T-helper 9 cell (primary cell): Measurements from ENCODE around the gene PTPRN2.

ENCODE experiments used
- DNase-seq: peaks from one replicate; pipeline ENCODE4 v3.0.0-alpha.2; 2020

Gene PTPRN2

DNA sequence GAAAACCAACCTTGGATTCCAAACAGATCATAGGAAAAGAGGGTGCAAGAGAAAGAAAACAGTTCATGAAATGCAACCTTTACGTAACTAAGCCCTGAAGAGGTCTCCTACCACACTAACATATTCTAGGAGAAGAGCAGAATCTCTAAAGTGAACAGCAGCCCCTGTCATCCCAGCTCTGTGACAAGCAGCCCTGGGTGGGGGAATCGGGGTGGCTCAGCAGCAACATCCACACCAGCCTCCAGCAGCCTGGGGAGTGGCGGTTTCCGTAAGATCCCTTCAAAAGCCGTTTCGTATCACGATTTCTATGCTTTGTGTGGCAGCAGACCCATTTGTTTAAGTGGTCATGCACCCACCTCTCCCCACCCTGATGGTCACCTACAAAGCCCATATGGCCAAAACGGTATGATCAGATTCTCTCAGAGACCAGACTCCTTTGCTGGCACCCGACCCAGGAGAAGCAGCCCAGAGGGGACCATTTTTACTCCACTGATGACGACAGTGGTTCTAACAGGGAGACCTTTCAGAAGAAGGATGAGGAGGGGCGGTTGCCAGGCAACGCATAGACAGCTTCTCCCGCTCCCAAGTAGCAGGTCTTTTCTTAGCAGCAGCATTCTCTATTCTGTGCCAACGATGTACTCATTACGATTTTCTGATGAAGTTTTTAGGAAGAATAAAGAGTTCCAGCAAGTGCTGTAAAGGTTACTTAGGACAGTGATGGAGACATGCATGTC is 950.2 kb downstream of the PTPRN2 start:
- no peak for DNase-seq

DNA sequence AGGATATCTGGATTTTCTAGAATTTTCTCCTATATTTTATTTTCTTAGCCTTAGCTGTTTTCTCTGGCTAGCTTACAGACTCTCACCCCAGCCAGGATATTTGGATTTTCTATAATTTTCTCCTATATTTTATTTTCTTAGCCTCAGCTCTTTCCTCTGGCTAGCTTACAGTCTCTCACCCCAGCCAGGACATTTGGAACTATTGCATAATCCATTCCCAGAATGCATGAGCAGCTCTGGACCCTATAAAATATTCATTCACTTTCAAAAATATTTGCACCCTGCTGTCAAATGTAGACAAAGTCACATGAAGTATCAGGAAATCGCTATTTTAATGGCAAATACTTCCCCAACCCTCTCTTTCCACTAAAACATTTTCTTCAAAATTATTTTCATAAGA is 952.0 kb downstream of the PTPRN2 start:
- DNase-seq = no peak

DNA sequence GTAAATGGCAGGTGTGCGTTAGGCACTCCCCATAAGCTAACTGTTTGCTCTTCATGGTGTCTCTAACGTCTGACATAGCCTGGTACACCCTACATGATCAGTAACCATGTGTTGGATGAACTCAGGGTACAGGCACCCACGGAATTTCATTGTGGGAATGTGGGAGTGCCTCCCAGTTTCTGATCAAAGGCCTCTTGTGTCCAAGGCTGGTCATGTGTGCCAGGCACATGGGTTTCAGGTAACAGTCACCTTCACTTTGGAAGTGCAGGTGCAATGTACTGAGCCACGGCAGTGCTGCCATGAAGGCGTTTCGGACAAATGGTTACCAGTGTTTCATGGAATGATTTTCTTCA is 952.5 kb downstream of the PTPRN2 start:
- no peak for DNase-seq

DNA sequence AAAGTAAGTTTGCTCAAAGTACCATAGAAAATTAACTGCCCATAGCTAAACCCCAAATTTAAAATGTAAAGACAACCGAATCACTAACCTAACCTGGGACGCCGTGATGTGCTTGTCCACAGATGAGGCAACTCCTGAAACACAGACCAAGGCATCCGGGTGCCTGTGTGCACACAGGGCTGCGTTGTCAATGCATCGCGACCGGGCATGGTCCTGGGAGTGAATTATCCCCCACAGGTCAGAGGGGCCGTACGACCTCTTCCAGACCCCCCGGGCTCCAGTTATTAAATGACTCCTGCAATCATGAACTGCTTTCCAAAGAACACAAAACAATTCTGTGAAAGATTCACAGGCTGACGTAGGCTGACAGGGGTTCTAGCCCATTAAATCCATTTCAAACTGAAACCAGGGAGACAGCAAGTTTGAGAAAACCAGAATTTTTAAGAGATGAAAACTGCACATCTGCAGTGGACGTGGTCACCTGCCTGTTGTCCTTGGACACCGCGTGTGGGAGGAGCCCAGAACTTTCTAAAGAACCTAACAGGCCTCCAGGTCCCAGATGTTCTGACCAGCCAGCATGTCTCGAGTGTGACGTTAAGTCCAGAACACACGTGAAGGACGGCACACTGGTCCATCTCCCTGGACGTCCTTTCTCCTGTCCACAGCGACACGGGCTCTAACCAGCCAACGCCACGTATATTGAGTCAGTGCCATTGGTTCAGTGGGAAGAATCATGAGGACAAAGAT is 953.0 kb downstream of the PTPRN2 start:
- no peak for DNase-seq

DNA sequence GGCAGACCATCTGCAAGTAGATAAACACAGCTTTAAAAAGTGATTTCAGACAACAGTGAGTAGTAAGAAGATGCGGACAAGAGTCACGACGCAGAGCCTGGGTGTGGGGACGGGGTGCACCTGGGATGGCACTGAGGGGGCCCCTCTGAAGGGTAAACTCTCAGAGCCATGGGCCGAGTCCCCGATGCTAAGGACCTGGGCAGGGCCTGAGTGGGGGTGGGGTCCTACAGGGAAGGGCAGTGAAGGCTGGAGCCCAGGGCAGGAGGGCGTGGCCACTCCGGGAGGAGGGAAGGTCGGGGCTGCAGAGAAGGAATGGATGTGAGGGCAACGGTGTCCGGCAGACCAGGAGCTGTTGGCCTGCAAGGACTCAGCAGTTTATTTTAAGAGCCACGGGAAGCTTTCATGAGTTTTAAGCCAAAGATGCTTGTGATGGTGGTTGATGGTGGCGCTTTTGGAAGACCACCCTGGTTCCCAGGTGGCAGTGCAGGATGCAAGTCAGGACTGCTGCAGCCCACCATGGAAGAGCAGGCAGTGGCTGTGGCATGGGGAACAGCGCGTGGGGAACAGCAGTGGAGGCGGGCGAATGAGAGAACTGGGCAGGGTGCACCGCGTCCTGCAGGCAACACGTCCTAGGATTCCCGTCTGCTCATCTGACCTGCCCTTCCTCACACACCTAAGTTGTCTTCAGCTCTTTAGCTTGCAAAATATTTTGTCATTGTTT is 954.0 kb downstream of the PTPRN2 start:
- DNase-seq = no peak

DNA sequence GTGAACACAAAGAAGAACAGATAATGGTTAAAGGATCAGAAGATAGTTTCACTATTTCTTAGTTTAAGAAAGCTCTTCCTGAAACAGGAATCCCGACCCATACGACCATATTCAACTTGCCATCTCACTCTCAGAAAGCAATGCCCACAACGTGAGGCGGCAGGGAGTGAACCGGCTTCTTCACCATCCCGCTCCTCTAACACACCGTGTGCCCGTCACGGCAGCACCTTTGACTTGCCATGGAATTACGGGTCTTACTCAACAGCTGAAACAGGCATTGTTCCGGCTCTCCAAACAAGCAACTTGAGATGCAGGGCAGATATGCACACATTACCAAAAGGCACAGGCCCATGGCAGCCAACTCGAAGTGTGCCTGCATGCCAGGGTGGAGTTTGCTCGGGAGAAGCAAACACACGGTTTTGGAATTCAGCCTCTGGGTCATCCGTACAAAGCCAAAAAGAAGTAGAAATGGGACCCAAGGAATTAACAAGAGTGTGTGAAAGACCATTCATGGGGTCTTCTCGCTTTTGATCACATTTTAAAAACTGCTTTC is 957.2 kb downstream of the PTPRN2 start:
- DNase-seq = no peak

DNA sequence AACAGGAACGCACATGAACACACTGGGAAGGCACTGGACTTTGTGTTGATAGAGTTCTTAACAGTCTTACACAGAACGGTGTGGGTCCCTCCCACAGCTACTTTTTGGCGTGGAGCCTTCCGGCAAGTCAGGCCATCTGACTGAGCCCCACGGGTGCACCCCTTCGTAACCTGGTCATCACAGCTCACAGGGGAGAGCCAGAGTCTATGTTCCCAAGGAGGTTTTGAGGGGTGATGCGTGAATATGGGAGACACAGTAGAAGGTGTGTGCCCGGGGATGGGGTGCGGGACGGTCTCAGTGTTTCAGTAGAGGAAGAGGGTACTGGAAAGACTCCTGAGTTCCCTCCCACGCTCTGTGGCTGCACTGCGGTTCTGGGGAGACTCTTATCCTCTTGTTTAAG is 959.2 kb downstream of the PTPRN2 start:
- no peak for DNase-seq

DNA sequence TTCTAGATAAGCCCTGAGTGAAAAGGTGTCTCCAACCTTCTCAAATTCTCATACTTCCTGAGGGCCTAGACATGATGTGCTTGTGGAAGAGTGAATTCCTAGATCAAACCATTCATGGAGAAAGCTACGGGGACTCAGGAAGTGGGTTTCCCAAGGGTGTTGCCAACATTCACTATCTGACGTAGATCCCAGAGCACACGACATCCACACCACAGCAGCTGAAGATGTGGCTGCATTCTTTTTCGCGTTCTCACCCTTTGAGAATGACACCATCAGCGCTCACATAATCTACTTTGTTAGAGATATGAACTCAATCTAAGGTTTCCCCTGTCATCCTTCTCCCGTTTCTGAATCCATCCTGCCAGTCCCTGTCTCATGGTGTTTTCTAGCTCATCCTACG is 960.0 kb downstream of the PTPRN2 start:
- no peak for DNase-seq

DNA sequence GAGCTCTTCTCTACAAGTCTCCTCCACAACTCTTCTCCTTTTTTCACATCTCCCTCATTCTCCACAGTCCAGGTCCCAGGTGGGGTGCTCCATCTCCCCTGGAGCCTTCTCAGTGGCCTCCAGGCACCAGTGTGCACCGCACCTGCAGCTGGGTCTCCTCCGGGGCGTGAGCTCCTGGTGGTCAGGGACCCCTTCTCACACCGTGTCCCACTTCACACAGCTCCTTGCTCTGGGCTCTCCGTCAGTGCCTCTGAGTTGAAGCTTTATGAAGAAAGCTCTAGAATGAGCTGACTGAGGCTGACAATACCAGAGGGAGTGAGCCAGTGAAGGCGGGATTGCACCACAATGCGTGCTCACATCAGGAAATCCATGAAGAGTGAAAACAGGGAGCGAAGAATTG is 960.6 kb downstream of the PTPRN2 start:
- no peak for DNase-seq

DNA sequence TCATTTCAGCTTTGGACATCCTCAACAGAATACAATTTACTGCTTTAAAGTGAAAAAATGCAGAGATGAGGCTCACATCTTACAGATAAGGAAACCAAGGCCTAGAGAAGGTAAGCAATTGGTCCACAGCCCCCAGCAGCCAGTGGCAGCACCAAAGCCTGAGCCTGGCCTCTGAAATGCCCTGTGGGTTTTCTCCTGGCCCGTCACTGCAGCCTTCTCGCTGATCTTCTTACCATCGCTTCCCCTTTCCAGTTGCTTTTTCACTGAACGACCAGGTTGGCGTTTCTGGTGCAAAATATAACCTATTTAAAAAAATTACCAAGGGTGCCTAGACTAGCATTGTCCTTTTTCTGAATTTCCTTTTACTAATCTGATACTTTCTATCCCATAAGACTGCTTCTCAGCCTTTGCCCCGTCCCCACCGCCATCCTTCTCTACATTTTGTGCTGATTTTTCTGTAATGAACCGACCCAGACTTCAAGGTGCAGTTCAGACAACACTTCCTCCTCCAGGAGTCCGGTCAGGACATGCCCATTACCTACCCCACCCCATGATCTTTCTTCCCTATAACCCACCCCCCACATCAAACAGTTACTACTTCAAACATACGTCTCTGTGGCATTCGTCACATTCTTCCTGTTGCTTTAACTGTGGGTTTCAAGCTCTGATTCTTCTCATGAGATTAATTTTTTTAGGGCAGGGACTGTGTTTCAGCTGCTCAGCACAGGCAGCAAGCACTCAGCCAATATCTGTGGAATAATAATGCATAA is 961.5 kb downstream of the PTPRN2 start:
- DNase-seq = no peak

DNA sequence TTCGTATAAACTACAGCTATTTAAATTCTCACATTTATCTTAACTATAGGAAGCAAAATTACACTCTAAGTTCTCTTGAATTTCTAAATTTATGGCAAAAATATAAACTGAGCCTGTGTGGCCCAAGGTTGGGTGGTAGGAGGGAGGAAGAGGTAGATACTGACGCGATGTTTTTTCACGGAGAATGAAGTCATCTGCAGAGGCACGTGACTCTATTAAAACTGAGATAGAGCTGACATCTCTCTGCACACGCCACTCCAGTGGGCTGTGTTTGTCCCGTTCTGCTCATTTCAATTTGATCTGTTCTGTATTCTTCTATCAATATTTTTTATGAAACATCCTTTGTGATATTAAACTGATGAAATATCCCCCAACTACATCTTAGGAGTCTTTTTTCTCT is 964.1 kb downstream of the PTPRN2 start:
- no peak for DNase-seq

DNA sequence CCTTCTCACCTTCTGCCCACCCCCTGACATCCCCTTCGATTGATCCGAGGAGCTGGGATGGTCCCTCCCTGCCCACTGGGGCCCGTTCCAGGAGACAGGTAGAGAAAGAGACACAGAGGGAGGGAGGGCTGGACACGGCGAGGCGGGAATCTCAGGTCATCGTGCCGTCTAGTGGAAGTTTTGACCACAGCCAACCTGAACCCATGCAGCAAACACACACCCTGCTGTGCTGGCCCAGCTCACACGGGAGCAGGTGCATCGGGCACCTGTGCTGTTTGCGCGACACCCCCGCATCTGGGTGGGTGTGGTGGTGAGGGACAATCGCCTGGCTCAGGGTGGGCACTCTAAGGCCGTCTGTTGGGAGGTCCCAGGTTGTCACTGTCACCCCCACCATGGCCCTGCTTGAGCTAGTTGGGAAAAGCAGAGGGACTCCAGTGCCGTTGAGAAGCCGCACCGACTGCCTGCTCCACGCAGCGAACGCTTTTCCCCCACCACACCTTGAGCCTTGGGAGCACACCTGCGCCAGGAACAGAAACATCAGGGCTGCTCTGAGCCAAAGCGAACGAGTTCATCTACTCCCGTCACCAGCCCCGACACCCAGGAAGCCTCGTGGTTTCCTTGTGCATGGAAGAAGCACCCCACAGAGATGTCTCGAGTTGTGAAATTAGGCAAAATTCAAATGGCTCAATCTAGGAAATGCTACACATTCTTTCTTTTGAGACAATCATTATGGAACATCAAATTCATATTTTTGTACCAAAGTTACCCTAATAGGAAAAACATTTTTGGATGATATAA is 965.0 kb downstream of the PTPRN2 start:
- DNase-seq = no peak

DNA sequence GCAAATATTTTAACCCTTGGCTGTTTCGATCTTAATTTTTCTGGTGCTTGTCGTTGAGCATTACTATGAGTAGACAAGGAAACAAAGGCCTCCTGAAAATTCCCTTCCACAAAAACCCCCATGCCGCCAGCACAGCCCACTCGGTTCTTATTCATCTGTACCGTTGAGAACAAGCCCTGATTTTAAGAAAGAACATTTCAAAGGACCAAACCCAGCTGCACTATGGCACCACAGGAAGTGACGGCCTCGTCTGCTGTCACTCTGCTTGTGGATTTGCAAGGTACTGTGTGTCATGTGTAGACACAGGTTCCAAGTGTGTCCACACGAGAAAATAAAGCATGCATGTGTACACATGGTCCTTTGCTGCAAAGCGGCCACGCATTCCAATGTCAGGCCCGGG is 965.6 kb downstream of the PTPRN2 start:
- no peak for DNase-seq

DNA sequence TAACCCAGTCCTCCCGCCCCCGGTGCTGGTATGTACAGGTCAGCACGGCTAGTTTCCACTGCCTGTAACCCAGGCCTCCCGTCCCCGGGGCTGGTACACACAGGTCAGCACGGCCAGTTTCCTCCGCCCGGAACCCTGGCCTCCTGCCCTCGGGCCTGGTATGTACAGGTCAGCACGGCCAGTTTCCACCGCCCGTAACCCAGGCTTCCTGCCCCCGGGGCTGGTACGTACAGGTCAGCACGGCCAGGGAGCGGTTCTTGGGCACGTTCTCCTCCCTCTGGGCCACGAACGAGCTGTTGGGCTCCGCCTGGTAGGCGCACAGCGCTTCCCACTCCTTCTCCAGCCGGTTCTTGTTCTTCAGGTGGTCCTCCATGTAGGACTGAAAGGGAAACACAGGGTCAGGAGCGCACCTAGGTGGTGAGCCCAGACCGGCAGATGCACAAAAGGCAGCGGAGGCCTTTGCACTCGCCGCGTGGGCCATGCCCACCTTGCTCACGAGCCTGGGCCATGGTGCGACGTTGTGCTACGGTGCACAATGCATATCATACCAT is 966.4 kb downstream of the PTPRN2 start:
- no peak for DNase-seq

DNA sequence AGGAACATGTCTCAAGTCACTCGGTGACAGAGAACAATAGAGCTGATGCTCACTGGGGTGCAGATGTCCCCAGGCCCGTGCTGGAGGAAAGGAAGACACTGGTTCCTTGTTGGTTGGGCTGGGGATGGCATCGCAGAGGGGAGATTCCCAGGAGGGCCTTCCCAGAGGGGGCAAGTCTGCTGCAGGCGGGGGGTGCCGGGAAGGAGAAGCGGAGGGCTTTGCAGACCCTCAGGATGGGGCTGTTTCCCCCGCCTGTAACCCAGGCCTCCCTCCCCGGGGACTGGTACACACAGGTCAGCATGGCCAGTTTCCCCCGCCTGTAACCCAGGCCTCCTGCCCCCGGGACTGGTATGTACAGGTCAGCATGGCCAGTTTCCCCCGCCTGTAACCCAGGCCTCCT is 967.0 kb downstream of the PTPRN2 start:
- no peak for DNase-seq

DNA sequence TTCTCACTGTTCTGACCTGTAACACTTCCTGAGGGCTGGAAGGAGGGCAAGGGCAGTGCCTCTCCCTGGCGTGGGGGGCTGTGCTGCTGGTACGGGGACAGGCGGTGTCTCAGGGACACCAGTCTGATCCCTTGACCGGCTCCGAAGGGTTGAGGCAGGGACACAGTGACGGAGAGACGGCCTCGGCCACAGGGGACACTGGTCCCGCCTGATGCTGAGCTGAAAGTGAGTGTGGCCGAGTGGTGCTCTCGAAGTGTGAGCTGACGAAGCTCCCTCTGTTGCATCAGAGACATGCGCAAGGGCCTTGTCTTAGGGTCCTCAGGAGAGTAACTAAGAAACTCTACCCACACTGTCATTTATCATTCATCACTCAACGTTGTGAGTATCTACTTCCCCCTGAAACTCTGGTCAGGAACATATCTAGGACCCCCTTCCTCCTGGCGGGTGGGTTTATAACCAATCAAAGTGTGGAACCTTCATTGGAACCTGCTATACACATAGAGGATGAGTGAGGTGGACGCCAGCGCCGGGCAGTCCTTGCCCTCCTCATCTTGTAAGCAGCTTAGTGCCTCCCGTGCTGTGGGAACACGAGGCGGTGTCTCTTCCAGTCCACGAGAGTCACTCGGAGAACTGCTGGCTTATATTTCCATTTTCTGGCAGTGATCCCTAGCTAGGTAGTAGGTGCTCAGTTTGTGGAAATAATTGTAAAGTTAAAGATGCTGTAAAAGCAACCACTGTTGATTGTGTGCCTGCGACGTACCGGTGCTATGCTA is 967.7 kb downstream of the PTPRN2 start:
- DNase-seq = no peak

DNA sequence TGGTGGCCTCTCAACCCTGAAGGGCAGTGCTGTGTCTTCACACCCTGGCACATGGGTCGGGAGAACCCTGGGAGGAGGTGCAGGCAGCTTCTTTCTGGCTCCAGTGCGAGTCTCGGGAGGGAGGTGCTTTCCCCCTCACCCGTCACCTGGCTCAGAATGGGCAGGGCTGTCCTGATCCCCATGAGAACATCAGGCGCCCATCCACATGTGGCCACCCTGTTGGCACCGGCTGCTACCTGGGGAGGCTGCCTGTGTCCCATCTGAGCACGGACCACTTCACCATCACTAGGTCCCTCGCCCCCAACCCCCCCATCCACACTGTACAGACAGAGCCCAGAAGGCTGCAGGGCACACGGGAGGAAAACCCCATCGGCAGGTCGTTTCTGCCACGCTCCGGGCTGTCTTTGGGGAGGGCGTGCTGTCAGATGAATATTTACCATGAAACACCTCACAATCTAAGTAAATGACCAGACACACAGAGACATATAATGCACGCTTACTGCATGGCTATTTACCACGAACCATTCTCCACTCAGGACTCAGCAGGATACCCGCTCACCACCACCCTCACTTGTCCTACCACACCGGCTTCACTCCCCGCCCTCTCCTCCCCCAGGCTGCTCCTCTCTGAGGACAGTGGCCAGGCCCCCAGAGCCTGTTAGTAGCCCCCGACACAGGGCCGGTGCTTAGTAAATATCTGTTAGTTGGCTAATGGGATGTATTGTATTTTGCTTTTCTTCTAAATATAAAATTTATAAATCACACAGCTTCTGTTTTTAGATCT is 968.6 kb downstream of the PTPRN2 start:
- no peak for DNase-seq

DNA sequence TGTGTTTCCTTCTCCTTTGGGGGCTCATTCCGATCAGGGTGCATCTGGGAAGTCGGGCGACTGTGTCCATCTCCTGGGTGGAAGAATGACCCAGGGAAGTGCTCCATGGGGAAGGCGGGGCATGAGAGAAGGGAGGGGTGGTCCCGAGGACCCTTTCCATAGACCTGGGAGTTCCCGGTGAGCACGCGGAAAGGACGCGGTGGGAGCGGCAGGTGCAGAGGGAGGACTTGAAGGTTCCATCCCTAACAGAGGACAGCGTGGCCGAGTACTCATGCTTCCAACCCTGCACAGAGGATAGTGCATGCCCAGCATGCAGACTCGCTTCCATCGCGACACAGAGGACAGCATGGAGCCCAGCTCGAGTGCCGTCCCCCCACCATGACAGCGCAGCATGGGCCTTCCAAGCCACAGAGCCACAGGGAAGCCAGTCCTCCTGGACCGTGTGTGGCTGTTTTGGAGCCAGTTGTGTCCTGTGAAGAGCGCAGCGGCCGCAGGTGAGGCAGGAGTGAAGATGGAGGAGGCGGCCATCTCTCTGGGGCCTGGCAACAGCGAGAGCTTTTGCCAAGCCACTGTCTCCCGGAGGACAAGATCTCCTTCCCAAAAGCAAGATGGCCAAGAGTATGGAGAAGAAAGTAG is 969.4 kb downstream of the PTPRN2 start:
- DNase-seq = no peak

DNA sequence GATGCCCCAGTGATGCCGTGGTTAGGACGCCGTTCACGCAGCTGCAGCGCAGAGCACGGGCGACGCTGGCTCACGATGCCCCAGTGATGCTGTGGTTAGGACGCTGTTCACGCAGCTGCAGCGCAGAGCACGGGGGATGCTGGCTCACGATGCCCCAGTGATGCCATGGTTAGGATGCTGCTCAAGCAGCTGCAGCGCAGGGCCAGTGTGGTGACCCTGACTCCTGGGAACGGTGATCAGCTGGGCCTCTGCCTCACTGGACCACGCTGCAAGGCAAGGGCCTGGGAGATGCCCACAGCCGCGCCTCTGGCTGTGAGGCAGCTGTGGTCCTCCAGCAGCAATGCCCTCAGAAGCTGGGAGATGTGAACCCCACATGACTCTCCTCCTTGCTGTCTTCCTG is 970.2 kb downstream of the PTPRN2 start:
- no peak for DNase-seq

DNA sequence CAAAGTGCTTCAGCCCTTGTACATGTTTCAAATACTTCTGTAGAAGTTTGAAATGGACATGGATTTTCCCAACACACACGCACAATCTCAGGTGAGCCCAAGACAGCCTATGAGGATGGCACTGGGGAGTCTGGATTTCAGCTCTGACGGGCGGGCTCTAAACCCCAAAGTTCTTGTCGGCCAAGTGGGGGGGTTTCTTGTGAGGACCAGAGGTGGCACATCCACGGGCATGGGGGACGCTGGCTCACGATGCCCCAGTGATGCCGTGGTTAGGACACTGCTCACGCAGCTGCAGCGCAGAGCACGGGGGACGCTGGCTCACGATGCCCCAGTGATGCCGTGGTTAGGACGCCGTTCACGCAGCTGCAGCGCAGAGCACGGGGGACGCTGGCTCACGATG is 970.7 kb downstream of the PTPRN2 start:
- no peak for DNase-seq
